D721Med (cell line): Measurements from ENCODE around the gene LPA.
"Not testable (repeated sequence)": the region's sequence is repeated elsewhere in the genome, so short reads cannot be mapped to it uniquely, and the experiment has no call there.

ENCODE experiments used
- DNase-seq: peaks from one replicate; pipeline ENCODE4 v3.0.0; 2011; ENCODE audit warnings: low spot score; ENCODE audit not compliant: insufficient read length
- FAIRE-seq: peaks from 2 replicates; lab custom pipeline; 2011; peaks lifted over from hg19 to GRCh38; lab: Jason Lieb, UNC
- CTCF ChIP-seq: IDR thresholded peaks from 2 replicates; pipeline ENCODE4 v1.5.1; 2012; ENCODE audit warnings: mild to moderate bottlenecking, control low read depth; ENCODE audit not compliant: insufficient read depth; ENCODE audit errors: missing control alignments

LPA gene

GRCh38 chr6:160664198-160664597, at the start of gene LPA:
Gene LPA (minus strand): TSS chr6:160664275. CDS start chr6:160664214, 61 bp downstream.
- FAIRE-seq, DNase-seq: not testable (repeated sequence)

GRCh38 chr6:160708993-160709392, 44.9 kb upstream of the LPA start:
- not testable (repeated sequence) for DNase-seq, FAIRE-seq

- FAIRE-seq, result not testable (repeated sequence)
These were observed 40.6 kb upstream of the LPA start for GRCh38 chr6:160704688-160705087.

GRCh38 chr6:160701918-160702680, 38.0 kb upstream of the LPA start, which contains the start of gene PLG:
Gene PLG (plus strand): TSS chr6:160702244. CDS start chr6:160702305, 61 bp downstream.
- FAIRE-seq, result not testable (repeated sequence)

More at GRCh38 chr6:160704688-160705087, 40.6 kb upstream of the LPA start:
- not testable (repeated sequence) for DNase-seq

GRCh38 chr6:160697826-160698225, 33.8 kb upstream of the LPA start:
- DNase-seq (no peak), FAIRE-seq (no peak)
- TF ChIP-seq CTCF, result no peak

More at GRCh38 chr6:160701918-160702680, 38.0 kb upstream of the LPA start, which contains the start of gene PLG:
- DNase-seq, result not testable (repeated sequence)

GRCh38 chr6:160696884-160697283, 32.8 kb upstream of the LPA start:
- DNase-seq, FAIRE-seq: not testable (repeated sequence)

- not testable (repeated sequence) for FAIRE-seq, DNase-seq
These were observed 31.5 kb upstream of the LPA start for GRCh38 chr6:160695622-160696021.

- FAIRE-seq, result not testable (repeated sequence)
These were observed 30.9 kb upstream of the LPA start for GRCh38 chr6:160695025-160695424.

GRCh38 chr6:160692369-160692959, 28.4 kb upstream of the LPA start:
- DNase-seq (no peak), FAIRE-seq (no peak)
- TF ChIP-seq CTCF, result no peak

More at GRCh38 chr6:160695025-160695424, 30.9 kb upstream of the LPA start:
- DNase-seq, result not testable (repeated sequence)

GRCh38 chr6:160691617-160692016, 27.5 kb upstream of the LPA start:
- DNase-seq (no peak), FAIRE-seq (no peak)
- no peak for TF ChIP-seq CTCF

- DNase-seq (no peak), FAIRE-seq (no peak)
- no peak for TF ChIP-seq CTCF
These were observed 26.4 kb upstream of the LPA start for GRCh38 chr6:160690458-160690857.
